Lung (tissue), 12 donors: ENCODE data around the gene ESYT3. TPM values are rescaled to one million over a fixed set of nuclear protein-coding genes. Genes with fewer than 3 reads are reported as not detected.

Experiments
- ATAC-seq: fragments of 200-7000 bp; cut with Tn5 transposase; one replicate; pipeline ENCODE4 v1.9.1; 2020; ENCODE audit warnings: moderate number of reproducible peaks; ENCODE audit not compliant: insufficient read depth, low FRiP score
- DNase-seq, 3 donors: peaks; one replicate each; pipeline ENCODE4 v3.0.0-alpha.2; 2013 to 2017
- H3K27ac ChIP-seq, 2 donors: one replicate each; pipeline ENCODE4 v1.5.1; 2013; ENCODE audit warnings: mild to moderate bottlenecking in 2 of 2, moderate library complexity in 2 of 2, control low read depth in 1 of 2, inconsistent platforms in 1 of 2, low read depth in 1 of 2, low read length in 1 of 2
- H3K27me3 ChIP-seq, 3 donors: one replicate each; pipeline ENCODE4 v1.5.1; 2013; ENCODE audit warnings: low read length in 2 of 3; ENCODE audit not compliant: control insufficient read depth in 3 of 3, insufficient read depth in 3 of 3
- H3K36me3 ChIP-seq, 4 donors: one replicate each; pipeline ENCODE4 v1.5.1; 2013; ENCODE audit warnings: low read length in 4 of 4, mild to moderate bottlenecking in 1 of 4, moderate library complexity in 1 of 4; ENCODE audit not compliant: control insufficient read depth in 4 of 4, insufficient read depth in 4 of 4
- H3K4me1 ChIP-seq, 5 donors: one replicate each; pipeline ENCODE4 v1.5.1; 2013; ENCODE audit warnings: low read length in 5 of 5, mild to moderate bottlenecking in 2 of 5, moderate library complexity in 1 of 5; ENCODE audit not compliant: control insufficient read depth in 5 of 5, insufficient read depth in 5 of 5
- H3K4me3 ChIP-seq: one replicate; pipeline ENCODE4 v1.5.1; 2013; ENCODE audit warnings: mild to moderate bottlenecking, control low read depth, moderate library complexity
- H3K9ac ChIP-seq, 2 donors: one replicate each; pipeline ENCODE4 v1.5.1; 2013; ENCODE audit warnings: low read length in 2 of 2, control low read depth in 1 of 2; ENCODE audit not compliant: insufficient read depth in 1 of 2
- H3K9me3 ChIP-seq, 4 donors: one replicate each; pipeline ENCODE4 v1.5.1; 2013; ENCODE audit warnings: low read length in 3 of 4, mild to moderate bottlenecking in 1 of 4, moderate library complexity in 1 of 4; ENCODE audit not compliant: control insufficient read depth in 4 of 4, insufficient read depth in 3 of 4
- CTCF ChIP-seq: IDR thresholded peaks from 2 replicates; pipeline ENCODE4 v1.5.1; 2012; ENCODE audit warnings: mild to moderate bottlenecking; ENCODE audit errors: control extremely low read depth, extremely low read depth
- WGBS, 2 donors: extraction: QIAGEN DNeasy Blood & Tissue Kit; methylation state at CpG; one replicate each; pipeline ENCODE4 v1.1.7; 2013; 5-methylcytosine and 5-hydroxymethylcytosine counted together
- polyA plus RNA-seq, 2 donors: library from polyadenylated mRNA; stranded (reverse); fragments of 200-250 nt; gene quantifications; one replicate each; pipeline ENCODE4 v1.2.1, GENCODE V29; 2013
- total RNA-seq, 2 donors: library from RNA; depleted of rRNA in 1 of 2; stranded (reverse); fragments of >200 nt in 1 of 2; gene quantifications; one replicate each; pipeline ENCODE4 v1.2.1, GENCODE V29; 2014 to 2021
- donor health status: control.
- donor health status: control.
- donor health status: Bipolar disorder and iron deficiency.
- donor health status: healthy.
- donor health status: DM: yes; HTN: yes; CAD: no.

ESYT3 gene
- total and polyA plus RNA-seq, 4 donors: 5.7 to 71.0 (median 27.0) TPM

GRCh38 chr3:138455801-138456716, 21.6 kb downstream of the ESYT3 start:
- DNase-seq (no peak), ATAC-seq (no peak)
- Histone ChIP-seq H3K9ac (no peak overlapping the region), H3K36me3 (peaks cover 0 to 11% (median 0%) of the 10 kb centered on the region in 4 donors), H3K27me3 (no peaks in the 10 kb centered on the region), H3K27ac (no peak overlapping the region), H3K4me3 (no peak overlapping the region), H3K4me1 (no peaks in the 10 kb centered on the region), H3K9me3 (no peaks in the 10 kb centered on the region)
- TF ChIP-seq CTCF: no peak
- WGBS, 2 donors: 80 to 86% methylated on average over 13 of the region's 13 CpGs

- WGBS, 2 donors: 85 to 86% methylated on average over 13 of the region's 13 CpGs
- no peak overlapping the region for H3K9ac ChIP-seq
- TF ChIP-seq CTCF: no peak
- H3K36me3 ChIP-seq: peaks cover 0 to 11% (median 0%) of the 10 kb centered on the region in 4 donors
- ATAC-seq: no peak
- no peak overlapping the region for H3K27ac ChIP-seq
- no peak overlapping the region for H3K4me3 ChIP-seq
- no peak for DNase-seq
- no peaks in the 10 kb centered on the region for H3K9me3 ChIP-seq
- no peaks in the 10 kb centered on the region for H3K27me3 ChIP-seq
- no peaks in the 10 kb centered on the region for H3K4me1 ChIP-seq
Observed at GRCh38 chr3:138456961-138457862, 22.8 kb downstream of the ESYT3 start.

GRCh38 chr3:138457863-138458735, 23.7 kb downstream of the ESYT3 start:
- Histone ChIP-seq H3K9me3 (no peaks in the 10 kb centered on the region), H3K27me3 (no peaks in the 10 kb centered on the region), H3K4me3 (no peak overlapping the region), H3K36me3 (peaks cover 0 to 11% (median 0%) of the 10 kb centered on the region in 4 donors), H3K4me1 (no peaks in the 10 kb centered on the region), H3K27ac (no peak overlapping the region), H3K9ac (no peak overlapping the region)
- ATAC-seq (no peak), DNase-seq (no peak)
- WGBS, 2 donors: 88 to 89% methylated on average over 11 of the region's 11 CpGs
- no peak for TF ChIP-seq CTCF
